WTC11 (cell line): ENCODE data around the gene ATF5. TPM values are rescaled to one million over a fixed set of nuclear protein-coding genes. Genes with fewer than 3 reads are reported as not detected.

Experiments used
- ATAC-seq: fragments of 200-7000 bp; cut with Tn5 transposase; 2 replicates; pipeline ENCODE4 v1.10.0; 2021; ENCODE audit warnings: mild to moderate bottlenecking, moderate library complexity
- CTCF ChIA-PET: fragments of 300-600 bp; sonication (Branson Sonifier 250); formaldehyde crosslinking; loops from one replicate; lab custom pipeline; 2021; ENCODE audit warnings: antibody characterized with exemption; lab: Charles Lee
- POLR2A ChIA-PET: fragments of 350-600 bp; sonication (Branson Sonifier 250); formaldehyde crosslinking; loops from one replicate; lab custom pipeline; 2021; ENCODE audit warnings: antibody characterized with exemption; lab: Charles Lee
- DNase-seq: peaks from one replicate; pipeline ENCODE4 v3.0.0; 2021; ENCODE audit warnings: low spot score
- H3K27ac Mint-ChIP-seq: 2 replicates; pipeline ENCODE4 v1.8.0; 2021; ENCODE audit warnings: mixed read lengths
- H3K27me3 Mint-ChIP-seq: 2 replicates; pipeline ENCODE4 v1.8.0; 2021; ENCODE audit warnings: low read depth, mild to moderate bottlenecking, moderate library complexity, mixed read lengths
- H3K36me3 Mint-ChIP-seq: 2 replicates; pipeline ENCODE4 v1.8.0; 2021; ENCODE audit warnings: mixed read lengths
- H3K4me1 Mint-ChIP-seq: 2 replicates; pipeline ENCODE4 v1.8.0; 2022; ENCODE audit warnings: mixed read lengths
- H3K4me3 Mint-ChIP-seq: 2 replicates; pipeline ENCODE4 v1.8.0; 2021; ENCODE audit warnings: mild to moderate bottlenecking, moderate library complexity, mixed read lengths
- H3K9me3 Mint-ChIP-seq: 2 replicates; pipeline ENCODE4 v1.8.0; 2021; ENCODE audit warnings: mixed read lengths
- AFF4 ChIP-seq: sonication (generic); formaldehyde crosslinking; IDR thresholded peaks from 2 replicates; pipeline ENCODE4 v1.8.1; 2023; ENCODE audit warnings: mild to moderate bottlenecking, missing genetic modification reagents, borderline replicate concordance
- CREM ChIP-seq: sonication (generic); formaldehyde crosslinking; IDR thresholded peaks from 2 replicates; pipeline ENCODE4 v1.8.1; 2022; ENCODE audit warnings: mild to moderate bottlenecking, missing genetic modification reagents, moderate library complexity
- ELF4 ChIP-seq: sonication (generic); formaldehyde crosslinking; IDR thresholded peaks from 2 replicates; pipeline ENCODE4 v1.8.1; 2022; ENCODE audit warnings: low read depth, mild to moderate bottlenecking, moderate library complexity, missing genetic modification reagents
- EMX1 ChIP-seq: fragments of 250-450 bp; sonication (Bioruptor Pico); IDR thresholded peaks from 2 replicates; pipeline ENCODE4 v1.8.0; 2021; ENCODE audit warnings: mild to moderate bottlenecking
- ETV6 ChIP-seq: sonication (generic); formaldehyde crosslinking; IDR thresholded peaks from 2 replicates; pipeline ENCODE4 v1.8.1; 2022; ENCODE audit warnings: mild to moderate bottlenecking, missing genetic modification reagents
- FOXJ3 ChIP-seq: sonication (generic); formaldehyde crosslinking; IDR thresholded peaks from 2 replicates; pipeline ENCODE4 v1.9.0; 2021; ENCODE audit warnings: missing genetic modification reagents, mild to moderate bottlenecking, borderline replicate concordance
- FOXK1 ChIP-seq: sonication (generic); formaldehyde crosslinking; IDR thresholded peaks from 2 replicates; pipeline ENCODE4 v1.8.0; 2022; ENCODE audit warnings: mild to moderate bottlenecking, moderate library complexity, missing genetic modification reagents
- FOXP1 ChIP-seq: sonication (generic); formaldehyde crosslinking; IDR thresholded peaks from 2 replicates; pipeline ENCODE4 v1.8.0; 2022; ENCODE audit warnings: missing genetic modification reagents, mild to moderate bottlenecking, moderate library complexity, borderline replicate concordance
- HMGXB4 ChIP-seq: sonication (generic); formaldehyde crosslinking; IDR thresholded peaks from 2 replicates; pipeline ENCODE4 v1.8.1; 2023; ENCODE audit warnings: mild to moderate bottlenecking, moderate library complexity, missing genetic modification reagents
- IRF1 ChIP-seq: sonication (generic); formaldehyde crosslinking; IDR thresholded peaks from 2 replicates; pipeline ENCODE4 v1.8.0; 2023; ENCODE audit warnings: missing genetic modification reagents
- PRRX2 ChIP-seq: fragments of 250-450 bp; sonication (Bioruptor Pico); IDR thresholded peaks from 2 replicates; pipeline ENCODE4 v1.8.0; 2021; ENCODE audit warnings: mild to moderate bottlenecking
- RELA ChIP-seq: sonication (generic); formaldehyde crosslinking; IDR thresholded peaks from 2 replicates; pipeline ENCODE4 v1.8.1; 2022; ENCODE audit warnings: missing genetic modification reagents, mild to moderate bottlenecking, borderline replicate concordance
- RORB ChIP-seq: fragments of 250-450 bp; sonication (Bioruptor Pico); IDR thresholded peaks from 2 replicates; pipeline ENCODE4 v1.9.0; 2021; ENCODE audit warnings: mild to moderate bottlenecking
- SMAD3 ChIP-seq: sonication (generic); formaldehyde crosslinking; IDR thresholded peaks from 2 replicates; pipeline ENCODE4 v1.8.0; 2022; ENCODE audit warnings: missing genetic modification reagents, mild to moderate bottlenecking, borderline replicate concordance
- SP1 ChIP-seq: sonication (generic); formaldehyde crosslinking; conservative IDR thresholded peaks from 2 replicates; pipeline ENCODE4 v1.8.1; 2022; ENCODE audit warnings: missing genetic modification reagents
- ZNF317 ChIP-seq: sonication (generic); formaldehyde crosslinking; IDR thresholded peaks from 2 replicates; pipeline ENCODE4 v1.8.1; 2023; ENCODE audit warnings: low read depth, mild to moderate bottlenecking, moderate library complexity, missing genetic modification reagents, borderline replicate concordance
- total RNA-seq: library from RNA; stranded (reverse); gene quantifications from 3 replicates; pipeline ENCODE4 v1.2.3, GENCODE V29; 2021
- TF ChIP-seq, protein P1 (sequence below): fragments of 200-600 bp; IDR thresholded peaks from 2 replicates; pipeline ENCODE4 v1.8.0; 2022; ENCODE audit warnings: antibody characterized with exemption

ATF5 gene
- total RNA-seq, 1 experiment from 2014 or later, result 10.8 TPM

GRCh38 chr19:49950590-49950948, 21.6 kb downstream of the ATF5 start (continued):
- TF ChIP-seq FOXK1 (CRISPR knock-in tag), result no peak
- TF ChIP-seq, protein P1, sequence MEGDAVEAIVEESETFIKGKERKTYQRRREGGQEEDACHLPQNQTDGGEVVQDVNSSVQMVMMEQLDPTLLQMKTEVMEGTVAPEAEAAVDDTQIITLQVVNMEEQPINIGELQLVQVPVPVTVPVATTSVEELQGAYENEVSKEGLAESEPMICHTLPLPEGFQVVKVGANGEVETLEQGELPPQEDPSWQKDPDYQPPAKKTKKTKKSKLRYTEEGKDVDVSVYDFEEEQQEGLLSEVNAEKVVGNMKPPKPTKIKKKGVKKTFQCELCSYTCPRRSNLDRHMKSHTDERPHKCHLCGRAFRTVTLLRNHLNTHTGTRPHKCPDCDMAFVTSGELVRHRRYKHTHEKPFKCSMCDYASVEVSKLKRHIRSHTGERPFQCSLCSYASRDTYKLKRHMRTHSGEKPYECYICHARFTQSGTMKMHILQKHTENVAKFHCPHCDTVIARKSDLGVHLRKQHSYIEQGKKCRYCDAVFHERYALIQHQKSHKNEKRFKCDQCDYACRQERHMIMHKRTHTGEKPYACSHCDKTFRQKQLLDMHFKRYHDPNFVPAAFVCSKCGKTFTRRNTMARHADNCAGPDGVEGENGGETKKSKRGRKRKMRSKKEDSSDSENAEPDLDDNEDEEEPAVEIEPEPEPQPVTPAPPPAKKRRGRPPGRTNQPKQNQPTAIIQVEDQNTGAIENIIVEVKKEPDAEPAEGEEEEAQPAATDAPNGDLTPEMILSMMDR, result no peak
- TF ChIP-seq SMAD3, result no peak
- TF ChIP-seq CREM (CRISPR knock-in tag), result no peak
- TF ChIP-seq IRF1 (CRISPR knock-in tag), result no peak
- TF ChIP-seq PRRX2 (CRISPR knock-in tag), result no peak
- no peak for TF ChIP-seq ZNF317 (CRISPR knock-in tag)
- no peak for TF ChIP-seq RELA (CRISPR knock-in tag)
- TF ChIP-seq EMX1 (CRISPR knock-in tag), result no peak
- TF ChIP-seq RORB (CRISPR knock-in tag), result no peak
- TF ChIP-seq, all 79 proteins: peak for 0

DNA sequence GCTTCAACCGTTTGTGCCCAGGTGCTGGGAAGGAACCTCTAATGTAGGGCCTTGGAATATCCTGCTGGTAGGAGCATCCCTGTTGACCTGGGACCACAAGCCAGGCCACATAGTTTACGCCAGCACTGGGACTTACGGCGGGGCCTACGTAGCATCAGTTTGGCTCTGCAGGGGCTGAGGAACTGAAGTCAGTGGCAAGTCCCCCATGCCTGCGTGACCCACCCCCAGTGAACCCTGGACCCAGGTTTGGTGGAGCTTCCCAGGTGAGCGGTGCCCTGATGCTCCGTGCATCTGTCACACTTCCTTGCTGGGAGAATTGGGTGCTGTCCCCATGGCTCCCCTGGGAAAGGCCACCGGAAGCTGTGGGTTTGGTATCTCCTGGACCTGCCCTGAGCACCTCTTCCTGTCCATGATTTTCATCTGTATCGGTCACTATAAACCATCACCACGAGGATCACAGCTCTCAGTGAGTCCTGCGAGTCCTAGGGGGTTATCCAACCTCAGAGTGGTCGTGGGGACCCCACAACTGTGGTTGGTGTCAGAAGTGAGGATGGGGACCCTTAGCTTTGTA, 22.0 kb downstream of the ATF5 start:
- TF ChIP-seq AFF4 (CRISPR knock-in tag) (no peak), SP1 (CRISPR knock-in tag) (no peak), FOXP1 (CRISPR knock-in tag) (no peak), ETV6 (CRISPR knock-in tag) (no peak), FOXJ3 (CRISPR knock-in tag) (no peak), FOXK1 (CRISPR knock-in tag) (no peak), HMGXB4 (no peak), ELF4 (CRISPR knock-in tag) (no peak)
- Mint-ChIP-seq H3K27me3 (no peaks in the 10 kb centered on the region), H3K36me3 (no peaks in the 10 kb centered on the region), H3K4me1 (peaks cover 28% of the 10 kb centered on the region), H3K4me3 (no peak overlapping the region), H3K27ac (no peak overlapping the region), H3K9me3 (peaks cover 9% of the 10 kb centered on the region; the same call in 1 of the 2 replicates)
- POLR2A ChIA-PET, result no interaction called here
- DNase-seq, result no peak
- no peak for ATAC-seq
- CTCF ChIA-PET, result interaction anchor here (3.1 kb wide), 1 partner anchor 13 kb away, joined by 8 read pairs; no protein-coding TSS in a partner anchor
